ENCODE results near the gene IFNA1.
"Not testable (repeated sequence)": the region's sequence is repeated elsewhere in the genome, so short reads cannot be mapped to it uniquely, and the experiment has no call there.

Gene IFNA1

DNA sequence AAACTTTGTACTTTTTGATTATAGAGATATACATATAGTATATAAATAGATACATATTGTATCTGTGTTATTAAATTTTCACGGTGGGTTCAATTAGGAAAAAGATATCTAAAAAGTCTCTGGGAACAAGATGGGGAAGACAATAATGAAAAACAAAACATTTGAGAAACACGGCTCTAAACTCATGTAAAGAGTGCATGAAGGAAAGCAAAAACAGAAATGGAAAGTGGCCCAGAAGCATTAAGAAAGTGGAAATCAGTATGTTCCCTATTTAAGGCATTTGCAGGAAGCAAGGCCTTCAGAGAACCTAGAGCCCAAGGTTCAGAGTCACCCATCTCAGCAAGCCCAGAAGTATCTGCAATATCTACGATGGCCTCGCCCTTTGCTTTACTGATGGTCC is at the start of gene IFNA1:
IFNA1 (plus strand) TSS at position 301 of the 400 bp plus-strand sequence; CDS start at position 370, 69 bp downstream.
- DNase-seq: no peak

DNA sequence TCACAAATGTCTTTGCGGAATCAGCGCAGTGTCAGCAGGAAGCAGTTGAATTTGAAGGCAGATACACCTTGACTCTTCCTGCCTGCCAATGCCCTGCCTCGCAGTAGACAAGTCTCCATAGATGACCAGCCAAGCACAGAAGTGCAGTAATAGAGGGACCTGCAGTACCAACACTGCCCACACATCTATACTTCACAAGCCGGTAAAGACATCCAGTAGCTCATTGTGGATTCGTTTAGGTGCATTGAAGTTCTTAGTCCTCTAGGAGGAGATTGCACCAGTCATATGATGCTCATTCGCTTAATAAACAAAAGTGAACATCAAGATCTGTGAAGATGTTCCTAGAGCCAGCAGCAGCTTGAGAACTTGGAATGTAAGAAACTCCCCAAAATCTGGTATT is 48.0 kb upstream of the IFNA1 start:
- no peak for DNase-seq

GRCh38 chr9:21395778-21396717 is 44.2 kb upstream of the IFNA1 start:
- no peak for DNase-seq

DNA sequence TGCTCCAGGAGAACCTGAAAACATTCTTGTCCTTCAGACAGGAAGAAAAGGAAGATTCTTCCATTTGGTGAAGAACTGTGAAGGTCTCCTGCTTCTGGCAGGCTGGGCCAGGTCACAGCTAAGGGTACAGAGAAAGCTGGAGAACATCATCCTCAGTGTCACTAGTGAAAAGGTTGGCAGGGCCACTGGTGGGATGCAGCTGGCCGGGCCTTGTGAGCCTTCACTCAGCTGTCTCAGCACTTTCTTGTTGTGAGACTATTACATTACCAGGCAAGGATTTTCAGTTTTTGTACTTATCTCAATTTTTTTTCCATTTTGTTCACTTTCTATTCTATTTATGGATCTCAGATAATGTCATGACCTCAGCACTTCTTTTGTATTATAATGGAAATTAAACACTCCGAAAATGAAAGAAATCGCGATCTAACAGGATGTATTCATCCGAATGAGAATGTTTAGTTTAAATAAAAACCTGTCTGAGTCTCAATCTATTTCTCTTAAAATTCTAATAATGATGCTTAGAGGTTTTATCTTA is 41.2 kb upstream of the IFNA1 start:
- no peak for DNase-seq

DNA sequence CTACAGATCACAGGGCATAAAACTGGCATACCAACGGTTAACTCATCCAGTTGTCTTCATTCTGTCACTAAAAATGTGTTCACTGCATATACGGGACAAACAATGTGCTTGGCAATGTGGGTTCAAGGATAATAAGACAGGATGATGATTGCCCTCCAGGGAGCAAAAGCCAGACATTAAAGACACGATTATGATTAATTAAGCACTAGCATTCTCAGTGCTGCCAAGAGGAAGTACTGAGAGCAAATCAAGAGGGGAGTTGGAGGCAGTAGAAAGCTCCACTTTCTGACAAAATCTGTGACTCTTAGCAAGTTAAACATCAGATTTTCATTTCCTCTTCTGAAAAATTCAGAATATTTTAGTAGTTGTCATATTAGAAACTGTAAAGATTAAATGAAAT is 40.3 kb upstream of the IFNA1 start:
- DNase-seq: no peak

- DNase-seq: no peak
Observed at GRCh38 chr9:21402386-21403251, 37.6 kb upstream of the IFNA1 start.

- DNase-seq: no peak
Observed at GRCh38 chr9:21404146-21404545, 36.1 kb upstream of the IFNA1 start.

- no peak for DNase-seq
Observed at GRCh38 chr9:21408817-21409216, 31.4 kb upstream of the IFNA1 start, which contains the start of gene IFNA8. IFNA8 (plus strand) TSS chr9:21409117; CDS start chr9:21409177, 60 bp downstream.

GRCh38 chr9:21412107-21412506 is 28.1 kb upstream of the IFNA1 start:
- DNase-seq: no peak

DNA sequence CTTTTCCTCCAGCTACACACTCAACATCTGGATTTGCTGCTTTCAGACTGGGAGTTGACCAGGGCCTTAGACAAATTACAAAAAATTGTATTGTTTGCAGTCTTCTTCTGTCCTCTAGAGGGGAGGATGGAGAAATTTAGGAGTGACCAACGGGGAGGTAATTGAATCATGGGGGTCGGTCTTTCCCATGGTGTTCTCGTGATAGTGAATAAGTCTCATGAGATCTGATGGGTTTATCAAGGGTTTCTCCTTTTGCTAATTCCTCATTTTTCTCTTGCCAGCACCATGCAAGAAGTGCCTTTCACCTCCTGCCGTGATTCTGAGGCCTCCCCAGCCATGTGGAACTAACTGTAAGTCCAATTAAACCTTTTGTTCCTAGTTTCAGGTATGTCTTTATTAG is 27.1 kb upstream of the IFNA1 start:
- DNase-seq: no peak

DNA sequence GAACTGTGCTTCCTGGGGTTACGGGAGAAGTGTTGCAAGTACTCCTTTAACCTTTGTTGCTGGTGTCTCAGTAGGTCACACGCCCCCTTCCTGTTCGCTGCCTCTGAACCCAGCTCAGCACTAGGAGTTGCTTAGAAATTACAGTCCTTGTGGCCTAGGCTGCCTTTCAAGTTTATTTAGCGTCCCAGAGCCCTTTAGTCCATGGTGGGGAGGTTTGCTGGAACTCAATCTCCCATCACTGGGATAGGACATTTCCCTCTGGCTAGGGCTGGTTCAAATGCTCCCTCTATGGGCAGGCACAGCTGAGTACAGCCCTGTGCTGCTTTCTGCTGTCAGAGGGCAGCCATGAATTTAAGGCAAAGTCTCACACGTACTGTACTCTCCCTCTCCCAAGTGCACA is 26.6 kb upstream of the IFNA1 start:
- DNase-seq: no peak

DNA sequence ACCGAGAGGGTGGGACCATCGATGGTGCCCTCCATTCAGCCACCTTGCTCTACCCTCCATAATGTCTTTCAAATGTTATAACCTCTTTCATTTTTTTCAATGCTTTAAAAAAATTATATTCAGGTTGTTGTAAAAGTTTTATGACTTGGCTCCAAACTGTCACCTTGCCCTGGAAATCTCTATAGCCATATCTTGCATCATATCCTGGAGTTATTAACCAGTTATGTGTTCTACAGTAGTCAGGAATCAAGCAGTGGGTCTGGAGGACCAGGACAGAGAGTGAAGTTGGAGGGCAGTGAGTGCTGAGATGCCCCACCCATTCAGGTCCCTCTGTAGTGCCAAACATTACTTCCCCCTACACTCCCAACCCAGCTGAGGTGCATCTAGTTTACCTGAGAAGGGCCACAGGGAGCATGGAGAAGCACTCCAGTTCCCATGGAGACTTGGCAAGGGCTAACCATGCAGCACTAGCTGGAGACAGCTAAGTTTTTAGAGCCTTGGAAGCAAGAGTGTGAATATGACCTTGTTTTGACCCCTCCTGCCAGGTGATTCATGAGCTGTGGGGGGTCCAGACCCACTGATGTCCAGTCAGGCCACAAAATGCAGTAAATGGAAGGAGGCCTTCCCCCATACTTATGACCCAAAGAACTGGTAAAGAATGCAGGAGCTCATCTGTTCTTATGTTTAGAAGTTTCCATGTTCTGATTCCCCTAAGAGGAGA is 25.9 kb upstream of the IFNA1 start:
- DNase-seq: no peak

GRCh38 chr9:21415493-21416267 is 24.6 kb upstream of the IFNA1 start:
- DNase-seq: no peak

DNA sequence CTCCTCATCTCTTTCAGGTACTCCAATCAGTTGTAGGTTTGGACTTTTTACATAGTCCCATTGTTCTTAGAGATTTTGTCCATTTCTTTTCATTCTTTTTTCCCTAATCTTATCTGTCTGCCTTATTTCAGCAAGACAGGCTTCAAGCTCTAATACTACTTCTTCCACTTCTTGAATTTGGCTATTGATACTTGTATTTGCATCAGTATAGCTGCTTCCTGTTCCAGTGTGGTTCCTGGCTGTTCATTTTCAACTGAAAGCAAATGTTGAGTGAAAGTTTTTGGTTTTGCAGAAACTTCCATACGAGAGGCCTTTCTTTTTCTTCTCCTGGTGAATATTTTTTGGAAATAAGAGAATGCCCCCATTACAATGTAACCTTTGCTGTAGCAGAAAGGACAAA is 12.0 kb upstream of the IFNA1 start:
- DNase-seq: no peak

DNA sequence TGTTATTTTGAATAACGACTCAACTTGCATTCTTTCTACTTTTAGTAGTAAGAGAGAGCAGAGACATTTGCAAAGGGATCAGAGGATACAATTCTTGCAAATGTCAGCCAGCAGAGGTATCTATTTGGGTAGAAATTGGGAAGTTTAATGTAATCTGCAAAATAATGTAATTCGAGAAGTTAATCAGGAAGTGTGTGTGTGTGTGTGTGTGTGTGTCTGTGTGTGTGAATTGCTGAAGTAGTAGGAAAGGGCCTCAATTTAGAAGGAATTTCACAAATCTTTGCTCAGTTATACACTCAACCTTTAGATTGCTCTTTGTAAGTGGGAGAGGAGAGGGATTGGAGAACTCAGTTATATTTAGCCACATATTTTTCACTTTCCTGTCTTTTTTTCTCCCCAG is 11.0 kb upstream of the IFNA1 start:
- no peak for DNase-seq

- no peak for DNase-seq
Observed at GRCh38 chr9:21432672-21433425, 7.4 kb upstream of the IFNA1 start.

GRCh38 chr9:21434202-21435014 is 5.8 kb upstream of the IFNA1 start:
- peak; percentile 35 for DNase-seq

GRCh38 chr9:21435015-21435383 is 5.2 kb upstream of the IFNA1 start:
- not testable (repeated sequence) for DNase-seq

- no peak for DNase-seq
Observed at GRCh38 chr9:21443849-21444625, 3.8 kb downstream of the IFNA1 start.

Measured in NCI-H446 treated with DMSO at 0.1 percent for 48 hours (cell line).